ENCODE data around the gene GLCCI1. TPM values are rescaled to one million over a fixed set of nuclear protein-coding genes. Genes with fewer than 3 reads are reported as not detected.

GLCCI1 gene
- total RNA-seq, 1 experiment from 2014 or later: 12.9 TPM

DNA sequence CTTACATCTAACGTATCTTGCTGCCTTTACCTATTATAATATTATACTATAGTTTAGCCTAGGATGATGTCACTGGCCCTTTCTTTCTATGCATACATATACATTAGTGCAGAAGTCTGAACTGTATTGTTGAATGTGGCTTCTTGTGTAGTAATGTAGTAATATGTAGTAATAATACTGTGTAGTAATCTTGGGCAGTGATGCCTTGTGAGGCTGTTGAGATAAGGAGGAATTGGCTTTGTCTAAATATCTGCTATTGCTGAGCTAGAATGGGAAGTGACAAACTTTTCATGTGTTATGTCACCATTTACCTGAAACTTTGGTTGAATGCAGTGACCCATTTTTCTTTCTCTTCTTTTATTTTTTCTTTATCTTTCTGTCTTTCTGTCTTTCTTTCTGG is 11.0 kb downstream of the GLCCI1 start:
- CTCF ChIA-PET: interaction anchor here (1.2 kb wide), 1 partner anchor 10 kb away, joined by 3 read pairs; no protein-coding TSS in a partner anchor
- BruUV-seq (replicated peaks): no TSS peak

DNA sequence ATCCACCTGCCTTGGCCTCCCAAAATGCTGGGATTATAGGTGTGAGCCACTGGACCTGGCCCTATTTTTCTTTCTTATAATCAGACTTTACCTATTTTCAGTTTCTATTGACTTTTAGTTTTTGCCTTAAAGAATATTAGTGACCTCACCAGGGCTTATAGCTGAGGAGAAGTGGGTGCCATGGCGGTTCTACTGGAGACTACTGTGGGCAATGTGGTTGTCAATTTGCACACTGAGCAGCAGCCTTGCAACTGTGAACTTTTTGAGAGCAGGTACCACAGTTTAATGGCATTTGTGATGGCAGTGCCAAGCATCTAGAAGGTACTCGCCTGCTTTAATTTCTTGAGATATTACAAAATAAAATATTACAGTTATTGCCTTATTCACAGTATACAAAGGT is 11.5 kb downstream of the GLCCI1 start:
- intact Hi-C loops (cut with micrococcal nuclease; ENCODE audit: unreplicated experiment): no loop called here
- no peak overlapping the region for H3K27ac Mint-ChIP-seq (ENCODE audit: unreplicated experiment)
- no peaks in the 10 kb centered on the region for H3K27me3 Mint-ChIP-seq (ENCODE audit: unreplicated experiment)
- TF ChIP-seq, protein P1, sequence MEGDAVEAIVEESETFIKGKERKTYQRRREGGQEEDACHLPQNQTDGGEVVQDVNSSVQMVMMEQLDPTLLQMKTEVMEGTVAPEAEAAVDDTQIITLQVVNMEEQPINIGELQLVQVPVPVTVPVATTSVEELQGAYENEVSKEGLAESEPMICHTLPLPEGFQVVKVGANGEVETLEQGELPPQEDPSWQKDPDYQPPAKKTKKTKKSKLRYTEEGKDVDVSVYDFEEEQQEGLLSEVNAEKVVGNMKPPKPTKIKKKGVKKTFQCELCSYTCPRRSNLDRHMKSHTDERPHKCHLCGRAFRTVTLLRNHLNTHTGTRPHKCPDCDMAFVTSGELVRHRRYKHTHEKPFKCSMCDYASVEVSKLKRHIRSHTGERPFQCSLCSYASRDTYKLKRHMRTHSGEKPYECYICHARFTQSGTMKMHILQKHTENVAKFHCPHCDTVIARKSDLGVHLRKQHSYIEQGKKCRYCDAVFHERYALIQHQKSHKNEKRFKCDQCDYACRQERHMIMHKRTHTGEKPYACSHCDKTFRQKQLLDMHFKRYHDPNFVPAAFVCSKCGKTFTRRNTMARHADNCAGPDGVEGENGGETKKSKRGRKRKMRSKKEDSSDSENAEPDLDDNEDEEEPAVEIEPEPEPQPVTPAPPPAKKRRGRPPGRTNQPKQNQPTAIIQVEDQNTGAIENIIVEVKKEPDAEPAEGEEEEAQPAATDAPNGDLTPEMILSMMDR (IDR thresholded peaks at IDR 0.05; ENCODE audit: unreplicated experiment): no peak
- no peak overlapping the region for H3K4me3 Mint-ChIP-seq (ENCODE audit: low read depth, unreplicated experiment)
- H3K4me1 Mint-ChIP-seq (ENCODE audit: low read depth, unreplicated experiment): no peaks in the 10 kb centered on the region
- BruUV-seq (replicated peaks): no TSS peak
- no peak for DNase-seq
- H3K9me3 Mint-ChIP-seq (ENCODE audit: low read depth, unreplicated experiment): no peaks in the 10 kb centered on the region
- no peaks in the 10 kb centered on the region for H3K36me3 Mint-ChIP-seq (ENCODE audit: insufficient read depth, unreplicated experiment)
- CTCF ChIA-PET: no interaction called here

More for the DNA sequence above, 11.0 kb downstream of the GLCCI1 start:
- no peaks in the 10 kb centered on the region for H3K9me3 Mint-ChIP-seq (ENCODE audit: low read depth, unreplicated experiment)
- intact Hi-C loops (cut with micrococcal nuclease; ENCODE audit: unreplicated experiment): no loop called here
- DNase-seq: no peak
- H3K4me1 Mint-ChIP-seq (ENCODE audit: low read depth, unreplicated experiment): no peaks in the 10 kb centered on the region
- H3K27me3 Mint-ChIP-seq (ENCODE audit: unreplicated experiment): no peaks in the 10 kb centered on the region
- no peak overlapping the region for H3K27ac Mint-ChIP-seq (ENCODE audit: unreplicated experiment)
- TF ChIP-seq, protein P1 (IDR thresholded peaks at IDR 0.05; ENCODE audit: unreplicated experiment): no peak
- no peak overlapping the region for H3K4me3 Mint-ChIP-seq (ENCODE audit: low read depth, unreplicated experiment)
- no peaks in the 10 kb centered on the region for H3K36me3 Mint-ChIP-seq (ENCODE audit: insufficient read depth, unreplicated experiment)

DNA sequence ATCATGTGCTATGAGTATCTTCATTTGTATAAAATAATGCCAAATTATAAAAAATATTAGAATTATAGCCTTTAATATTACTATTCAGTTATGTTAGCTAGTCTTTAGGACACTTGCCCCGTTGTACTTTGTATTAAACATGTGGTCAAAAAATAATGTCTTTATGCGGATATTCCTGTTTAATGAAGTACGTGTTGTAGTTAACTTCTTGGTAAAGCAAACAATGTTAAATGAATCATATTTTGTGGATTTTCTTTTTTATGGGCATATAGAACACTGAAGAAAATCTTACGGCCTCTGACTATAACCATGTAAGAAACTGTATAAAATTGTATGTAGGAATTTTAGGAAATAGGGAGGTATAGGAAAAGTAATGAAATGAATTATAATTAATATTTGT is 14.3 kb downstream of the GLCCI1 start:
- H3K27me3 Mint-ChIP-seq (ENCODE audit: unreplicated experiment): no peaks in the 10 kb centered on the region
- no peak for DNase-seq
- no peaks in the 10 kb centered on the region for H3K4me1 Mint-ChIP-seq (ENCODE audit: low read depth, unreplicated experiment)
- intact Hi-C loops (cut with micrococcal nuclease; ENCODE audit: unreplicated experiment): no loop called here
- no peak overlapping the region for H3K4me3 Mint-ChIP-seq (ENCODE audit: low read depth, unreplicated experiment)
- CTCF ChIA-PET: no interaction called here
- H3K36me3 Mint-ChIP-seq (ENCODE audit: insufficient read depth, unreplicated experiment): no peaks in the 10 kb centered on the region
- H3K9me3 Mint-ChIP-seq (ENCODE audit: low read depth, unreplicated experiment): no peaks in the 10 kb centered on the region
- no peak overlapping the region for H3K27ac Mint-ChIP-seq (ENCODE audit: unreplicated experiment)
- no TSS peak for BruUV-seq (replicated peaks)
- TF ChIP-seq, protein P1 (IDR thresholded peaks at IDR 0.05; ENCODE audit: unreplicated experiment): no peak

DNA sequence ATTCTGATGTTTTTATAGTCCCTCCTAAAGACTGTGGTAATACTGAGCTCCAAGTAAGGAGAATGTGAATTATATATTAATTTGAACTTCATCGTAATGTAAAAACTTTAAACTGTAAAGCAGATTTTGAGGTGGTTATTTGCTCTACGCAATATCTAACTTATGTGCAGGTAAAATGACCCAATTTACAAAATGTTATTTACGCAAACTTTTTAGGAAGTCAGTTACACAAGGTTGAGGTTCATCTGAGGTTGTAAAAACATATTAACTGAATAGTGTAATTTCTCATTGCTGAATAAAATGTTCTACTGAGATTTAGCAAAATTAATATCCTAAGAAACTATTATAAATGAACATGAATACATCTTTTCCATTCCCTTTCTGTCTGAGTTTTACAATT is 15.8 kb downstream of the GLCCI1 start:
- H3K27ac Mint-ChIP-seq (ENCODE audit: unreplicated experiment): no peak overlapping the region
- no peaks in the 10 kb centered on the region for H3K36me3 Mint-ChIP-seq (ENCODE audit: insufficient read depth, unreplicated experiment)
- CTCF ChIA-PET: no interaction called here
- H3K4me1 Mint-ChIP-seq (ENCODE audit: low read depth, unreplicated experiment): no peaks in the 10 kb centered on the region
- H3K4me3 Mint-ChIP-seq (ENCODE audit: low read depth, unreplicated experiment): no peak overlapping the region
- H3K27me3 Mint-ChIP-seq (ENCODE audit: unreplicated experiment): no peaks in the 10 kb centered on the region
- DNase-seq: no peak
- TF ChIP-seq, protein P1 (IDR thresholded peaks at IDR 0.05; ENCODE audit: unreplicated experiment): no peak
- no peaks in the 10 kb centered on the region for H3K9me3 Mint-ChIP-seq (ENCODE audit: low read depth, unreplicated experiment)
- no TSS peak for BruUV-seq (replicated peaks)
- intact Hi-C loops (cut with micrococcal nuclease; ENCODE audit: unreplicated experiment): no loop called here

Data from Calu3 (cell line).